Loucy (cell line): ENCODE measurements around the gene POLA2.
"Not testable (repeated sequence)": the region's sequence is repeated elsewhere in the genome, so short reads cannot be mapped to it uniquely, and the experiment has no call there.

ENCODE experiments used
- H2AFZ ChIP-seq: fragments of 200-600 bp; sonication (generic); 2 replicates; pipeline ENCODE4 v1.6.0; 2016; ENCODE audit warnings: antibody characterized with exemption, mild to moderate bottlenecking, low read length, moderate library complexity
- H3F3A ChIP-seq: fragments of 200-600 bp; 2 replicates; pipeline ENCODE4 v1.6.0; 2016; ENCODE audit warnings: antibody characterized with exemption, low read depth, mild to moderate bottlenecking
- H3K27me3 ChIP-seq: fragments of 200-600 bp; sonication (generic); 2 replicates; pipeline ENCODE4 v1.6.1; 2014; ENCODE audit warnings: low read length, mild to moderate bottlenecking; ENCODE audit not compliant: insufficient read depth, poor library complexity, severe bottlenecking
- H3K36me3 ChIP-seq: fragments of 200-600 bp; sonication (generic); 2 replicates; pipeline ENCODE4 v1.6.1; 2016; ENCODE audit warnings: low read length; ENCODE audit not compliant: insufficient read depth
- H3K4me1 ChIP-seq: fragments of 200-600 bp; sonication (generic); 2 replicates; pipeline ENCODE4 v1.5.1; 2014; ENCODE audit warnings: low read length, mild to moderate bottlenecking; ENCODE audit not compliant: insufficient read depth, poor library complexity, severe bottlenecking
- H3K4me2 ChIP-seq: fragments of 200-600 bp; sonication (generic); 2 replicates; pipeline ENCODE4 v1.6.0; 2014; ENCODE audit warnings: antibody characterized with exemption, low read length, low read depth, mild to moderate bottlenecking; ENCODE audit not compliant: poor library complexity, severe bottlenecking
- H3K4me3 ChIP-seq: fragments of 200-600 bp; sonication (generic); 2 replicates; pipeline ENCODE4 v1.5.1; 2014; ENCODE audit warnings: low read length, mild to moderate bottlenecking, mixed read lengths; ENCODE audit not compliant: poor library complexity, severe bottlenecking
- H3K79me2 ChIP-seq: fragments of 200-600 bp; sonication (generic); 2 replicates; pipeline ENCODE4 v1.6.1; 2014; ENCODE audit warnings: low read length; ENCODE audit not compliant: insufficient read depth
- H3K9ac ChIP-seq: fragments of 200-600 bp; sonication (generic); 2 replicates; pipeline ENCODE4 v1.6.0; 2014; ENCODE audit warnings: mild to moderate bottlenecking, low read depth, low read length, moderate library complexity; ENCODE audit not compliant: poor library complexity, severe bottlenecking
- H3K9me2 ChIP-seq: fragments of 200-600 bp; sonication (generic); replicated peaks from 2 replicates; pipeline ENCODE4 v1.6.1; 2016; ENCODE audit warnings: low read depth, low read length, mixed read lengths
- H3K9me3 ChIP-seq: fragments of 200-600 bp; sonication (generic); 2 replicates; pipeline ENCODE4 v1.6.1; 2014; ENCODE audit warnings: mild to moderate bottlenecking, antibody characterized with exemption, low read length, low read depth; ENCODE audit not compliant: insufficient read depth
- H4K20me1 ChIP-seq: fragments of 200-600 bp; sonication (generic); 2 replicates; pipeline ENCODE4 v1.6.0; 2014; ENCODE audit warnings: antibody characterized with exemption, low read length, mild to moderate bottlenecking; ENCODE audit not compliant: insufficient read depth, poor library complexity, severe bottlenecking
- CTCF ChIP-seq: fragments of 200-600 bp; sonication (generic); conservative IDR thresholded peaks from 2 replicates; pipeline ENCODE4 v1.5.1; 2014; ENCODE audit warnings: mild to moderate bottlenecking, antibody characterized with exemption, low read length
- EZH2phosphoT487 ChIP-seq: fragments of 200-600 bp; IDR thresholded peaks from 2 replicates; pipeline ENCODE4 v1.6.1; 2018; ENCODE audit warnings: antibody characterized with exemption, mild to moderate bottlenecking, moderate library complexity, borderline replicate concordance

The POLA2 gene

GRCh38 chr11:65226103-65226442, 35.7 kb upstream of the POLA2 start:
- TF ChIP-seq EZH2phosphoT487: no peak
- no peak overlapping the region for H2AFZ ChIP-seq
- no peak overlapping the region for H3K9ac ChIP-seq
- H4K20me1 ChIP-seq: peaks cover 10% of the 10 kb centered on the region
- H3K36me3 ChIP-seq: peaks cover 50% of the 10 kb centered on the region; the same call in 1 of the 2 replicates
- H3K79me2 ChIP-seq: peaks cover 4% of the 10 kb centered on the region; the same call in 1 of the 2 replicates
- no peaks in the 10 kb centered on the region for H3K9me3 ChIP-seq
- no peaks in the 10 kb centered on the region for H3F3A ChIP-seq
- H3K27me3 ChIP-seq: no peaks in the 10 kb centered on the region
- H3K4me1 ChIP-seq: no peaks in the 10 kb centered on the region
- H3K4me2 ChIP-seq: no peak overlapping the region
- no peak overlapping the region for H3K4me3 ChIP-seq
- no peaks in the 10 kb centered on the region for H3K9me2 ChIP-seq

GRCh38 chr11:65227879-65228278, 33.9 kb upstream of the POLA2 start:
- H3K36me3 ChIP-seq: peaks cover 43% of the 10 kb centered on the region; the same call in 1 of the 2 replicates
- no peak overlapping the region for H2AFZ ChIP-seq
- no peaks in the 10 kb centered on the region for H3K9me2 ChIP-seq
- H3K9me3 ChIP-seq: no peaks in the 10 kb centered on the region
- no peak for TF ChIP-seq EZH2phosphoT487
- no peak for TF ChIP-seq CTCF
- H3K4me3 ChIP-seq: no peak overlapping the region
- no peaks in the 10 kb centered on the region for H3K79me2 ChIP-seq
- H4K20me1 ChIP-seq: peaks cover under 1% of the 10 kb centered on the region
- H3F3A ChIP-seq: no peaks in the 10 kb centered on the region
- H3K9ac ChIP-seq: no peak overlapping the region
- H3K27me3 ChIP-seq: no peaks in the 10 kb centered on the region
- no peaks in the 10 kb centered on the region for H3K4me1 ChIP-seq
- H3K4me2 ChIP-seq: no peak overlapping the region

GRCh38 chr11:65236194-65237059, 25.3 kb upstream of the POLA2 start:
- Histone ChIP-seq H3K4me2 (no peak overlapping the region), H3K9ac (no peak overlapping the region)

GRCh38 chr11:65238302-65238701, 23.5 kb upstream of the POLA2 start:
- not testable (repeated sequence) for H3K4me1 ChIP-seq, H3K27me3 ChIP-seq, H4K20me1 ChIP-seq, H3K4me2 ChIP-seq, H2AFZ ChIP-seq, H3K9me3 ChIP-seq, H3K36me3 ChIP-seq, H3F3A ChIP-seq, H3K4me3 ChIP-seq, H3K9ac ChIP-seq, H3K9me2 ChIP-seq, H3K79me2 ChIP-seq

More at GRCh38 chr11:65236194-65237059, 25.3 kb upstream of the POLA2 start:
- H3K27me3 ChIP-seq: no peaks in the 10 kb centered on the region
- no peaks in the 10 kb centered on the region for H3K36me3 ChIP-seq
- no peak for TF ChIP-seq EZH2phosphoT487
- no peak for TF ChIP-seq CTCF
- no peaks in the 10 kb centered on the region for H3K9me3 ChIP-seq
- H3K9me2 ChIP-seq: no peaks in the 10 kb centered on the region
- H3K79me2 ChIP-seq: no peaks in the 10 kb centered on the region
- no peak overlapping the region for H3K4me3 ChIP-seq
- no peaks in the 10 kb centered on the region for H3F3A ChIP-seq
- no peak overlapping the region for H2AFZ ChIP-seq
- H3K4me1 ChIP-seq: no peaks in the 10 kb centered on the region
- no peaks in the 10 kb centered on the region for H4K20me1 ChIP-seq
